NAMALWA (cell line): ENCODE data around the gene INPP5A.

Source experiments
- DNase-seq: peaks from one replicate; pipeline ENCODE4 v3.0.0-alpha.2; 2015; ENCODE audit warnings: low spot score

Gene INPP5A

DNA sequence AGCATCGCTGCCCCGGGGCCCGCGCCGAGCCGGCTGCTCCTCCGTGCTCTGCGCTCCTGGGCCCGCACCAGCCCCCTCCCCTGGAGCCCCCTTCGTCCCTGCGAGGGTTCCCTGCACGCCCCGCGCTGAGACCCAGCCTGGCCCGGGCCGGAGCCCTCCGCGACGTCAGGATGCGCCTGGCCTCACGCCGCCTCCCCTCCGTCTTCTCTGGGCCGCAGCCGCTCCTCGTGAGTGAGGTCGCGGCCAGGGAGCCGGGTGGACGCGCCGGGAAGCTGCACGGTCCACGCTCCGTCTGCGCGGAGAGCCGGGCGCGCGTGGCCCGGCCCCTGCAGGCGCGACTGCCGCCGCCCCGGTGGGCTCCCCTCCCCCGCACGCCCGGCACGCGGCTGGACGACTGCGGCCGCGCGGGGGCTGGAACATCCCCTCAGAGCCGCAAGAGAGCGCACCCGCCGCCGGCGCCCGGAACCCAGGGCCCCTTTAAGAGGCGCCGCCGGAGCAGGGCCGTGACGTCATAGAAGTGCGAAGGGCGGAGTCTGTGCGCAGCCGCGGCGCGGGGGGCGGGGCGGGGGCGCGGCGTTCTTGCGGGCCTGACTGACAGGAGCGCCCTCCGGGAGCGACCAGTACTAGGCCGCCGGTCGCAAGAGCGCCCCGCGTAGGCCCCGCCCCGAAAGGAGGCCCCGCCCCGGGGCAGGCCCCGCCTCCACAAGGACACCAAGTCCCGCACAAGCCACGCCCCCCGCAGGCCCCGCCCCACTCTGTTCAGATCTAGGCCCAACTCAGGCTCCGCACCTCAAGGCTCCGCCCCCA, 507 bp upstream of the INPP5A start:
- peak; percentile 98 for DNase-seq

DNA sequence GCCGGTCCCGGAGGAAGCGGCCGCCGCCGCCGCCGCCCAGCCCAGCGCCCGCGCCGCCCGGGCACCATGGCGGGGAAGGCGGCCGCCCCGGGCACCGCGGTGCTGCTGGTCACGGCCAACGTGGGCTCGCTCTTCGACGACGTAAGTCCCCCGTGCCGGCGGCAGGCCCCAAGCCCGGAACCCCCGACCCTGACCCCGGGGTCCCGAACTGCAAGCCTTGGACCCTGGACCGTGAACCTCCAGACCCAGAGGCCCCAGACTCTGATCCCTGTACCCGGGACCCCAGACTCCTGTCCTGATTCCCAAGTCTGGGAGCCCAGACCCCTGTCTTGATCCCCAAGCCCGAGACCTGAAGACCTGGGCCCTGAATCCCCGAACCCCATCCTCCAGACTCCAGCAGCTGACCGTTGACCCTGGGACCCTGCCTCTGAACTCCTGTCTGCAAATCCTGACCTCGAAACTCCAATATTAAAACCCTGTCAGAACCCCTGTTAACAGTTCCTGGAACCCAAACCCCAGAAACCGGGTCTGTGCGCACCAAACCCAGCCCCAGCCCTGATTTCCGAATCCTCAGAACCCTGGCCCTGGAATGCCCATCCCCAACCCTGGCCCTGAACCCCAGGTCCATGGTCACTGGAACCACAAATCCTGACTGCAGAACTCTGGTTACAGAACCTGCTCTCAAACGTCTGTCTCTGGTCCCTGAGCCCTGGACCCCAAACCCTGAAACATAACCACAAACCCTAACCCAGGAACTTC, 623 bp downstream of the INPP5A start:
- DNase-seq, result peak; percentile 30

DNA sequence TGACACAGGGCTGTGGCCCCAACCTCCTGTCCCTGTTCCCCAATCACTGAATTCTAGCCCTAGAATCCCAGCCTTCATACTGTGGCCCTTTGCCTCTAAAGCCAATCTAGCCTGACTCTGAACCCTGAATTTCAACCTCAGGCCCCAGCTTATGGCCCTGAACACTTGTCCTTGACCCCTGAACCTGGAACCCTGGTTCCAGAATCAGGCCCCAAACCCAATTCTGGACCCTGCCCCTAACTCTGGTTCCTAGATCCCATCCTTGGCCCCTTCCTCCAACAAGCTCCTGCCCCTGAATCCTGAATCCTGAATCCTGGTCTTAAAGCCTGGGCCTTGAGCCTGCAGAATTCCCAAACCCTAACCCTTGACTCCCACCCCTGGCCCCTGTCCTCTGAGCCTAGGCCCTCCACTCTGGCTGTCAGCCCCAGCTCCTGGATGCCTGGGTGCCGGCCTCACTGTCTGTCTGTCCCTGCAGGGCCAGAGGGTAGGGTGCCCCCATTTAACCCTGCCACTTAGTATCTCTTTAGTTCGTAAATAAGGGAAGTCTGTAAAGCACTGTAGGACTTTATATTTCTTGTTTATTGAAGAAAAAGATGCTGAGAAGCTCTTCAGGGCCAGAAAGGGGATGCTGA, 1.3 kb downstream of the INPP5A start:
- DNase-seq, result peak; percentile 23

GRCh38 chr10:132539431-132539839, 1.8 kb downstream of the INPP5A start:
- peak; percentile 37 for DNase-seq

DNA sequence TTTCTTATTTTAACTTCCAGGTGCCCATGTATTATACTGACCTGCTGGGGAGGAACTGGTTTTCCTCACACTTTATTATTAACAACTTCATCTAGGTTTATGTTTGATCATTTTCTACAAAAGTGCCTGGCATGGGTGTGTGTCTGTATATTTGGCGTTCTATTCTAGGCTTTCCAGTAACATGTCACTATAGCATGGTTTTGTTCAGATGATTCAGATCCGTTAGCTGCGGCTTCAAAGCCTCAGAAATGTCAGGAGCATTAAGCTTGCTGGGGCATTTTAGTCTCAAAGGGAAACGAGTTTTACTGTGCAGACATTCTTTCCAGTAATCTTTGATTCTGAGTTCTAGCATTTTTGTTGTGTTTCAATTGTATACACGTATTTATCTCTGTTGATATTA, 2.3 kb downstream of the INPP5A start:
- peak; percentile 45 for DNase-seq

DNA sequence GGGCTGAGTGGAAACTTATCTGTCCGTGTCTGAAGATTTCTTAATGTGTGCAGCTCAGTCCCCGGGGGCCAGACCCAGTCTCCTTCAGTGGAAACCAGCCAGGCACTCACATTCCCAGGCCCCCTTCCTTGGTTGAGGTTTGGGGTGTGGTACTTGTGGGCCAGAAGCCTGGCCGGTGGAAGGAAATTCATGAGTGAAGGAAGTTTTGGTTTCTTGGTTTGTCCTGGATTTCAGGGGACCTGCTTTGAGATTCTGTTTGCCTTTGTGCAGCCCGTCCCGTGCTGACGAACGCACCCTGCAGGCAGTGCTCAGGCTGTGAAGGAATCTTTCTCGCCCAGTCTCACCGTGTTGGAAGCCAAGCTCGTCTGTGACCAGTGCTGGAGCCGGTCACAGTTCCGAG, 2.9 kb downstream of the INPP5A start:
- DNase-seq, result peak; percentile 63

DNA sequence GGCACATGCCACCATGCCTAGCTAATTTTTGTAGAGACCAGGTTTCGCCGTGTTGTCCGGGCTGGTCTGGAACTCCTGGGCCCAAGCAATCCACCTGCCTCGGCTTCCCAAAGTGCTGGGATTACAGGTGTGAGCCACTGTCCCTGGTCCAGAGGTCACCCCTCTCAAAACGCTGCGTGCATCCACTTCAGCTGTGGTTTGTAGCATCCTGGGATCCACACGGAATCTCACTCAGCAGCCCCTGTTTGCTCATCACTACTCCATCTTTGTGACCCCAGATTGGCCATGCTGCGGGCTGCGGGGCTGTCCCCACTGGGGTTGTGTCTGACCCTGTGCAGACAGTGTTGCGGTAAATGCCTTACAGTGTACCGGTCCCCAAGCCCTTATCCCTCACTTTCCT, 3.5 kb downstream of the INPP5A start:
- DNase-seq, result no peak

- peak; percentile 65 for DNase-seq
Observed at GRCh38 chr10:132541601-132542011, 4.0 kb downstream of the INPP5A start.

GRCh38 chr10:132542086-132542775, 4.6 kb downstream of the INPP5A start:
- no peak for DNase-seq

GRCh38 chr10:132542819-132543218, 5.2 kb downstream of the INPP5A start:
- DNase-seq, result no peak

DNA sequence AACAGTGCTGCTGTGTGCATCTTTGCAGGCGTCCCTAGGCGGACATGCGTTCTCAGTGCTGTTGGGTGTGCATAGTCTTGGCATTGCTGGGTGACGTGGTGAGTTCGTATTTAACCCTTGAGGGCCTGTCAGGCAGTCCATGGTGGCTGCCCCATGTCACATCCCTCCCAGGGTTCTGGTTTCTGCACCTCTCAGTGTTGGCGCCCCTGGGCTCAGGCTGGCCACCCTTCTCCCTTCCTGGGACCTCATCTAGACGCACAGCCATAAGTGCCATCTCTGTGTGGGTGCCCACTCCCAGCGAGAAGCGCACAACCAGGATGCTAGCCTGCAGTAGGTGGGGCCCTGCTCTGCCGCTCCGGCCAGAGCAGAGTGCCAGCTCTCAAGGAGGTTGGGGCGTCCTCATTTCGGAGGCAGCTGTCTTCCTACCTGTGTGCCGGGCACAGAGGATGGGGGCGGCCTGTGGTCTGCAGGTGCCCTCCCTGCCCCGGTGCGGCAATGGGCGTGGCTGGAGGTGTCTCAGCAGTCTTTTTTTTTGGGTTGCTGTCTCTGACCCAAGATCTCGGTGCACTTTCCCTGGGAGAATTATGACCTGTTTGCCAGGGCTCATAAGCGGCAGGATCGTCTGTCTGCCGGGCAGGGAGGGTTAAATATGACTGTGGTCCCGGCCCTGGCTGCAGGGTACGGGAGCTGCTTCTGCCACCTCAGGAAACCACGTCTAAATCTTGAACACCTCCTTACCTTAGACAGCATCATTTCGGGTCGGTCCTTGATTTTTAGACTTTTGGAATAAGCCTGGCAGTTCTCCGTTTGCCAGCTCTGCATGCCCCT, 6.5 kb downstream of the INPP5A start:
- no peak for DNase-seq

- DNase-seq, result peak; percentile 66
Observed at GRCh38 chr10:132544744-132545658, 7.4 kb downstream of the INPP5A start.

- no peak for DNase-seq
Observed at GRCh38 chr10:132545659-132546367, 8.2 kb downstream of the INPP5A start.

GRCh38 chr10:132546567-132547420, 9.2 kb downstream of the INPP5A start:
- DNase-seq, result peak; percentile 74

- peak; percentile 25 for DNase-seq
Observed at GRCh38 chr10:132547421-132547861, 9.9 kb downstream of the INPP5A start.

DNA sequence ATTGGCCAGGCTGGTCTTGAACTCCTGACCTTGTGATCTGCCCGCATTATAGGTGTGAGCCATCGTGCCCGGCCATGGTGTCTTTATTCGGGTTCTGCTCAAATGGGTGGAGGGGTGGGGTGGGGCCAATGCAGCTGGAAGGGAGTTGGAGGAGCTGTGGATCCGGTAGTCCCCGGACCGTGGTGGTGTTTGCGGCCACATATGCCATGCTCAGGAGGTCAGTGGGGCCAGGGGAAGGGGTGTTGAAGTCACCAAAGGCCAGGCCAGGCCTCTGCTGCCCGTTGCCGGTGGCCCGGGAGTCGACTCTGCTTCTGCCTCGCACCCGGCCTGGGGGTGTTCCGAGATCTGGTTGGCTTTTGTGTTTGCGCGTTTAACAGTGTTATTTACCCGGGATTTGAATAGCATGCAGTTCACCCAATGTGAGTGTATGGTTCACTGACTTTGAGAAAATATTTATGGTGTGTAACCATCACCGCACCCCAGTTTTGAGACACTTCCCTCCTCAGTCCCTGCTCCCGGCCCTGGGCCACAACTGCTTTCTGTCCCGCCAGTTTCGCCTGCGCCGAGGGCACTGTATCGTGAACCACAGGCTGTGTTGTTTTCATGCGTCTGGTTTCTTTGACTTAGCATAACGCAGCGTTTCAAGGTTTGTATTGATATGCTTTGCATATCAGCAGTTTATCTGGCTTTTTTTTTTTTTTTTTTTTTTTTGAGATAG, 10.7 kb downstream of the INPP5A start:
- DNase-seq, result peak; percentile 19

GRCh38 chr10:132548869-132549268, 11.3 kb downstream of the INPP5A start:
- DNase-seq, result no peak

DNA sequence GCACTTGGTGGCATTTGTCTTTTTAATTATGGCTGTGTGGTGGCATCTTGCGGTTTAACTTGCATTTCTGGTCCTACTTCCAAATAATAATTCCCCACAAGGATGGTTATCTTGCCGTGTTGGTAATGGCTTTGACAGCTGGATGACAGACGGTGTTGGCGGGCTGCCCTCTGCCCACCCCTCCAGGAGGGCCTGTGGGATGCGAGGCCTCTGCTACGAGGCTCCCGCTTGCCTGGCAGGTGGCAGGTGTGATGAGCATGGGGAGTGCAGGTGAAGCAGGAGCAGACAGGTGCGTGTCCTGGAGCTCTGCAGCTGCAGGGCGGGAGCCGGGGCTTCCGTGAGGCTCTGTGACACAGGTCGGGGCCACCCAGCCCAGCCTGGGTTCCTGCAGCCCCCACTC, 11.8 kb downstream of the INPP5A start:
- DNase-seq, result peak; percentile 24
